HG03025 (cell line): ENCODE results near the gene TMEM248.
"Not testable (repeated sequence)": the region's sequence is repeated elsewhere in the genome, so short reads cannot be mapped to it uniquely, and the experiment has no call there.

Source experiments
- ATAC-seq: cut with Tn5 transposase; IDR thresholded peaks from one replicate; pipeline ENCODE4 v1.9.1; 2021; ENCODE audit warnings: mild to moderate bottlenecking, moderate library complexity; ENCODE audit not compliant: unreplicated experiment, low FRiP score

TMEM248 gene

GRCh38 chr7:66995050-66995776 lies 74.2 kb downstream of the TMEM248 start, which contains the start of gene SBDS:
Gene SBDS, minus strand, starts transcription at chr7:66995586. Its CDS starts 169 bp downstream, at chr7:66995417.
- peak; percentile 62 for ATAC-seq

- ATAC-seq: peak; percentile 91
Observed at GRCh38 chr7:66996444-66997191, 75.6 kb downstream of the TMEM248 start, which contains the start of gene TYW1. Gene TYW1, plus strand, starts transcription at chr7:66996833. Its CDS starts 146 bp downstream, at chr7:66996979.

- ATAC-seq: not testable (repeated sequence)
Observed at GRCh38 chr7:67000601-67001258, 79.7 kb downstream of the TMEM248 start.

GRCh38 chr7:67004145-67004544 lies 83.1 kb downstream of the TMEM248 start:
- ATAC-seq: not testable (repeated sequence)

- no peak for ATAC-seq
Observed at GRCh38 chr7:67006965-67007364, 85.9 kb downstream of the TMEM248 start.
